WTC11 (cell line): ENCODE results near the gene DSE.

Experiments
- JUN ChIP-seq: sonication (generic); formaldehyde crosslinking; IDR thresholded peaks from 2 replicates; pipeline ENCODE4 v1.8.0; 2023; ENCODE audit warnings: mild to moderate bottlenecking, missing genetic modification reagents
- TF ChIP-seq, protein P1 (sequence below): fragments of 200-600 bp; IDR thresholded peaks from 2 replicates; pipeline ENCODE4 v1.8.0; 2022; ENCODE audit warnings: antibody characterized with exemption
- TF ChIP-seq, protein P2 (sequence below): sonication (generic); formaldehyde crosslinking; IDR thresholded peaks from 2 replicates; pipeline ENCODE4 v1.8.0; 2022; ENCODE audit warnings: mild to moderate bottlenecking, missing genetic modification reagents
- TF ChIP-seq, protein P3 (sequence below): sonication (generic); formaldehyde crosslinking; IDR thresholded peaks from 2 replicates; pipeline ENCODE4 v1.8.0; 2022; ENCODE audit warnings: mild to moderate bottlenecking, missing genetic modification reagents

DNA sequence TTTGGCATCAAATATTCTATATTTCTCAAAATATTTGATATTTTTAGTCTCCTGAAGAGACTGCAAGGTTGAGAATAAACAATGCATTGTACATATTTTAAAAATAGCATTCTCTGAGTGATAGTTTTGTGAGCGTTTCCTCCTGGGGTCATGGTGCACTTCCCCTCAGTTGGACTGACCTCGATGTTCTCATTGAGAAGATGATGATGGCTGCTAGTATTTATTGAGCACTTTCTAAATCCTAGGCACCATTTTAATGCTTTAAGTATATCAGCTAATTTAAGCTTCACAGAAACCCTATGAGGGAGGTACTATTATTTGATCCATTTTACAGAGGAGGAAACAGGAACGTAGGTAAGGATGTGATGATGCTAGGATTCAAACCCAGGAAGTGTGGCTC lies 18.2 kb downstream of the DSE start:
- TF ChIP-seq, protein P1, sequence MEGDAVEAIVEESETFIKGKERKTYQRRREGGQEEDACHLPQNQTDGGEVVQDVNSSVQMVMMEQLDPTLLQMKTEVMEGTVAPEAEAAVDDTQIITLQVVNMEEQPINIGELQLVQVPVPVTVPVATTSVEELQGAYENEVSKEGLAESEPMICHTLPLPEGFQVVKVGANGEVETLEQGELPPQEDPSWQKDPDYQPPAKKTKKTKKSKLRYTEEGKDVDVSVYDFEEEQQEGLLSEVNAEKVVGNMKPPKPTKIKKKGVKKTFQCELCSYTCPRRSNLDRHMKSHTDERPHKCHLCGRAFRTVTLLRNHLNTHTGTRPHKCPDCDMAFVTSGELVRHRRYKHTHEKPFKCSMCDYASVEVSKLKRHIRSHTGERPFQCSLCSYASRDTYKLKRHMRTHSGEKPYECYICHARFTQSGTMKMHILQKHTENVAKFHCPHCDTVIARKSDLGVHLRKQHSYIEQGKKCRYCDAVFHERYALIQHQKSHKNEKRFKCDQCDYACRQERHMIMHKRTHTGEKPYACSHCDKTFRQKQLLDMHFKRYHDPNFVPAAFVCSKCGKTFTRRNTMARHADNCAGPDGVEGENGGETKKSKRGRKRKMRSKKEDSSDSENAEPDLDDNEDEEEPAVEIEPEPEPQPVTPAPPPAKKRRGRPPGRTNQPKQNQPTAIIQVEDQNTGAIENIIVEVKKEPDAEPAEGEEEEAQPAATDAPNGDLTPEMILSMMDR, result no peak
- TF ChIP-seq, protein P2, sequence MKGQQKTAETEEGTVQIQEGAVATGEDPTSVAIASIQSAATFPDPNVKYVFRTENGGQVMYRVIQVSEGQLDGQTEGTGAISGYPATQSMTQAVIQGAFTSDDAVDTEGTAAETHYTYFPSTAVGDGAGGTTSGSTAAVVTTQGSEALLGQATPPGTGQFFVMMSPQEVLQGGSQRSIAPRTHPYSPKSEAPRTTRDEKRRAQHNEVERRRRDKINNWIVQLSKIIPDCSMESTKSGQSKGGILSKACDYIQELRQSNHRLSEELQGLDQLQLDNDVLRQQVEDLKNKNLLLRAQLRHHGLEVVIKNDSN (CRISPR knock-in tag), result no peak
- TF ChIP-seq, protein P3, sequence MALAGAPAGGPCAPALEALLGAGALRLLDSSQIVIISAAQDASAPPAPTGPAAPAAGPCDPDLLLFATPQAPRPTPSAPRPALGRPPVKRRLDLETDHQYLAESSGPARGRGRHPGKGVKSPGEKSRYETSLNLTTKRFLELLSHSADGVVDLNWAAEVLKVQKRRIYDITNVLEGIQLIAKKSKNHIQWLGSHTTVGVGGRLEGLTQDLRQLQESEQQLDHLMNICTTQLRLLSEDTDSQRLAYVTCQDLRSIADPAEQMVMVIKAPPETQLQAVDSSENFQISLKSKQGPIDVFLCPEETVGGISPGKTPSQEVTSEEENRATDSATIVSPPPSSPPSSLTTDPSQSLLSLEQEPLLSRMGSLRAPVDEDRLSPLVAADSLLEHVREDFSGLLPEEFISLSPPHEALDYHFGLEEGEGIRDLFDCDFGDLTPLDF (CRISPR knock-in tag), result no peak
- no peak for TF ChIP-seq JUN (CRISPR knock-in tag)
